HG03571 (cell line): Measurements from ENCODE around the gene ARSG.
"Not testable (repeated sequence)": the region's sequence is repeated elsewhere in the genome, so short reads cannot be mapped to it uniquely, and the experiment has no call there.

Source experiments
- ATAC-seq: cut with Tn5 transposase; IDR thresholded peaks from one replicate; pipeline ENCODE4 v1.9.1; 2021; ENCODE audit not compliant: unreplicated experiment

Gene ARSG

DNA sequence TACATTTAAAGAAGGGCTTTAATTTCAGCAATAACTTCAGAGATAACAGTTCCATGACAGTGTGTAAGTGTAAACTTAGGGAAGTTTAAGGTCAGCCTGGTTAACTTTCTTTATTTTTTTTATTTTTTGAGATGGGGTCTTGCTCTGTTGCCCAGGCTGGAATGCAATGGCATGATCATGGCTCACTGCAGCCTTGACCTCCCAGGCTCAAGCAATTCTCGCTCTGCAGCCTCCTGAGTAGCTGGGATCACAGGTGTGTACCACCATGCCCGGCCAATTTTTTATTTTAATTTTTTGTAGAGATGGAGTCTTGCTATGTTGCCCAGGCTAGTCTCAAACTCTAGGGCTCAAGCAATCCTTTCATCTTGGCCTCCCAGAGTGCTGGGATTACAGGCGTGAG, 15.0 kb upstream of the ARSG start:
- ATAC-seq = not testable (repeated sequence)

- no peak for ATAC-seq
These were observed 13.5 kb upstream of the ARSG start for GRCh38 chr17:68277807-68278206.

GRCh38 chr17:68281965-68282364, 9.3 kb upstream of the ARSG start:
- ATAC-seq = not testable (repeated sequence)

DNA sequence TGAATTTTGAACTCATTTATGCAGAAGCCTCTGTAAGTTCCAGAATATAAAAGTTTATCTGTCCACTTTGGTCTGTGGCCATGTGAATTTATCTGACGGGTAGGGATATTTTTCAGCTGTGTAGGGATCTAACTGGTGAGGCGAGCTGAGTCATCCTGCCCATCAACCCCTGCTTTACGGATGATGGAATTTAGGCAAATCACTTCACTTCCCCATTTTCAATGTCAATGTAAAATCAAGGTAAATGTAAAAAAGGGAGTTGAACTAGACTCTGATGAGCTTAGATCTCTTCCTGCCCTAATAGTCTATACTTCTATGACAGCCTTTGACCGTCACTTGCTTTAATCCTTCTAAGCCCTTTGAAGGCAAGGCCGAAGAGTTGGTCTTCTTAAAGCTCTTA, 2.9 kb upstream of the ARSG start:
- peak; percentile 21 for ATAC-seq

- ATAC-seq = peak; percentile 6
These were observed 2.5 kb upstream of the ARSG start for GRCh38 chr17:68288804-68289203.

DNA sequence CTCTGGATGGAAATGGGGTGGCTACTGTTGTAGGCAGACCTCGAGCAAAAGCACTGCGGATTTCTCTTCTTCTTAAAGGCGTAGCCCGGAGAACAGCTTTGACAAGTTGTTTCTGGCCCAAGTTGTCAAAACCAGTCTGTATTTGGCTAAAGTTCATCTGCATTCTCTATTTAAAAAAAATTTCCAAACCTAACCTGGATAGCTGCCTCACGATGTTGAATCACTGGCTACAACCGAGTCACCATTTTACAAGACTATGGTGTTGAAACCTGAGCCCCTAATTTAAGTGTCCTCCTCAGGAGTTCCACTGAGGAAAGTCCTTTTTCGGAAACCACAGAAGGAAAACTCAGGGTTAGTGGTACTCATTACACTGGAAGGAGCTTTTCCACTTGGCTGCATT, 1.8 kb upstream of the ARSG start:
- no peak for ATAC-seq

- no peak for ATAC-seq
These were observed 1.4 kb upstream of the ARSG start for GRCh38 chr17:68289936-68290267.

- ATAC-seq = no peak
These were observed 884 bp upstream of the ARSG start for GRCh38 chr17:68290268-68290954.

DNA sequence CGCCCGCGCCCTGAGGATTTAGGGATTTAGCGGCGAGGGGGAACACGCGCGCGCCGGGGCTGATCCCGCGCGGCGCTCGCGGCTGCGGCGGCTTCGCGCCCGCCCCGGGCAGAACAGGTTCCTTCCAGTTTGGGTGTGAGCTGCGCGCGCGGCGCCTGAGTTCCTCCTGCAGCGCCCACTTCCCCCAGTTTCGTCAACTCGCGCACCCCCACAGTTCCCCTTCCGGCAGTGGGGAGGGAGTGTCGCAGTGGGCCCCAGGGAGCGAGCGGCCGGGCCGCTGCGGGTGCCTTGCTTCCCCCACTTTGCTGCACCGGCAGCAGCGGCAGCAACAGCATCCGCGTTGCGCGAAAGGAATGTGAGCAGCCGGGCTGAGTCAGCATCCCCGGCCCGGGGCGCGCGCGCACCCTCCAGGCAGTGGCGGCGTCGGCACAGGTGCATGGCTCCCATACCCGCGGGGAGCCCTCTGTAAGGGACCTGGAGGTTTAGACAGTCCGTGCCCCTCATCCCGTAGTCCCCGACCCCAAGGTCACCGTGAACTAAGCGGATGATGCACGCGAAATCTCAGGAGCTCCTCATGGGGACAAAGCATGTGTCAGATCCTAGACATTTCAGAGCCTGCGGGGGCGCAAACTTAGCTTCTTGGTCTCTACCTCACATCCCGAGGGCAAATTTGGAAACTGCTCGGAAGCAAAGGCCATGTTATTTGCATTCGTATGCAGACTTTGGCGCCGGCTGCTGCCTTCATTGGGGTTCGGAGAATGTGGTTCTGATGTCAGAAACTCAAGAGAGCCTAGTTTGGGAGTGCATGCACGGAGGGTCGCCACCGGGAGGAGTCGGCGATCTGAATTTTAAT, 767 bp downstream of the ARSG start:
- ATAC-seq = peak; percentile 61

GRCh38 chr17:68292689-68293040, 1.4 kb downstream of the ARSG start:
- ATAC-seq = no peak

- ATAC-seq = no peak
These were observed 2.3 kb downstream of the ARSG start for GRCh38 chr17:68293490-68294195.

GRCh38 chr17:68294196-68294555, 2.9 kb downstream of the ARSG start:
- no peak for ATAC-seq

DNA sequence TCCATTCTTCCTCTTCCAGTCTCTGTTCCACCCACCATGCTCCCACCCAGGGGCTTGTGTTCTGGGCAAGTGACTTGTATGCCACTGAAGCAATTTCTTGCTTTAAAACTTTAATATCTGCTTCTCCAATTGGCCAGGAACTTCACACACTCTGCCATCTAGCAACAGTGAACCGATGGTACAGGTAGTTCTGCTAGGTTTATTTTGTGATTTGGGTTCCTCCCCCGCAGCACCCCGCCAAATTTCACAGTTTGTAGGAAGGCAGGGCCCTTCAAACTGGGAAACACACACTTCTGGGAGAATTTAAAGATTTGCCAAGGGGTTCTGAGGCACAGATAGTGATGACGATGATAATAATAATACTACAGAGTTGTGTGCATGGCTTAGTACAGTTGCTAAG, 3.3 kb downstream of the ARSG start:
- ATAC-seq = no peak

GRCh38 chr17:68295086-68295485, 3.8 kb downstream of the ARSG start:
- ATAC-seq = no peak

GRCh38 chr17:68296217-68297191, 5.2 kb downstream of the ARSG start:
- no peak for ATAC-seq

GRCh38 chr17:68297195-68297594, 5.9 kb downstream of the ARSG start:
- no peak for ATAC-seq

DNA sequence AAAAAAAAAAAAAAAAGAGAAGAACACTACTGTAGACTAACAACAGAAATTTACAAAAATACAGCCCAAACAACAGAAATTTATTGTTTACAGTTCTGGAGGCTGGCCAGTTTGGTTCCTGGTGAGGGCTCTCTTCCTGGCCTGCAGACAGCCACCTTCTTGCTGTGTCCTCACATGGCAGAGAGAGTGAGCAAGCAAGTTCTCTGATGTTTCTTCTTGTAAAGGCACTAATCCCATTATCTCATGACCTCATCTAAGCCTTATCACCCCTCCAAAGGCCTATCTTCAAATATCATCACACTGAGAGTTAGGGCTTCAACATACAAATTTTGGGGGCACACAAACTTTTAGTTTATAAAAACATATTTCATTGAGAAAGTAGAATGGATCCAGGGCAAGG, 7.3 kb downstream of the ARSG start:
- ATAC-seq = no peak

- no peak for ATAC-seq
These were observed 8.5 kb downstream of the ARSG start for GRCh38 chr17:68299817-68300216.

- no peak for ATAC-seq
These were observed 10.2 kb downstream of the ARSG start for GRCh38 chr17:68301438-68301959.

- no peak for ATAC-seq
These were observed 10.8 kb downstream of the ARSG start for GRCh38 chr17:68302066-68302564.

DNA sequence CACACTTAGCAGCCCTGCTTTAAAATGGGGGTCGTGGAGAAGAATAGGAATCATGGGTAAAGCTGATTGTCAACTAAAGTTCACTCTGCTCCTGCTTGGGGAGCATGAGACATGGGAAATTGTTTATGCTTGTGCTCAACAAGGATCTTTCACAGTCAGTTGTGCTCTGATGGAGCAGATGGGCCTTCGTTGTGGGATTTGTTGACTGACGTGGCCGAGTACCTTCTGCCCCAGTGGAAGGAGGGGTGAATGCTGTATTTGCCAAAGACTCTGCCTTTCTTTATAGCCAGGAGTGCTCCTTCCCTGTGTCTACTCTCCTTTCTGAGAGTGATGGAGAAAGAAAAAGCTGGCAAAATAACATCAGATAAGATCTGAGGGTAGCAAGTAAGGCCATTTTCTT, 11.4 kb downstream of the ARSG start:
- no peak for ATAC-seq
